CD8-positive, alpha-beta memory T cell (primary cell): ENCODE results near the gene PPP4R1. TPM values are rescaled to one million over a fixed set of nuclear protein-coding genes. Genes with fewer than 3 reads are reported as not detected.
"Not testable (repeated sequence)": the region's sequence is repeated elsewhere in the genome, so short reads cannot be mapped to it uniquely, and the experiment has no call there.

ENCODE experiments used
- CTCF ChIA-PET: fragments of 350-600 bp; sonication (Branson Sonifier 250); formaldehyde crosslinking; loops from one replicate; lab custom pipeline; 2021; ENCODE audit warnings: antibody characterized with exemption; lab: Charles Lee
- POLR2A ChIA-PET: fragments of 350-600 bp; sonication (Branson Sonifier 250); formaldehyde crosslinking; loops from one replicate; lab custom pipeline; 2021; ENCODE audit warnings: antibody characterized with exemption; lab: Charles Lee
- DNase-seq, 5 donors: peaks; one replicate each; pipeline versions ENCODE4 v3.0.0 to v3.0.0-alpha.2; 2020 to 2022; ENCODE audit warnings: mixed read lengths in 1 of 5
- H3K27ac ChIP-seq: one replicate; pipeline ENCODE4 v1.7.0; 2013; ENCODE audit warnings: low read depth, mild to moderate bottlenecking, low read length, moderate library complexity
- H3K27me3 ChIP-seq: 2 replicates; pipeline ENCODE4 v1.7.0; 2013; ENCODE audit warnings: low read length, mild to moderate bottlenecking; ENCODE audit not compliant: insufficient read depth, poor library complexity, severe bottlenecking
- H3K36me3 ChIP-seq: 2 replicates; pipeline ENCODE4 v1.7.0; 2013; ENCODE audit warnings: mild to moderate bottlenecking, low read length, moderate library complexity; ENCODE audit not compliant: insufficient read depth
- H3K4me1 ChIP-seq: 2 replicates; pipeline ENCODE4 v1.7.0; 2013; ENCODE audit warnings: mild to moderate bottlenecking, low read length, moderate library complexity; ENCODE audit not compliant: insufficient read depth
- H3K4me3 ChIP-seq: 2 replicates; pipeline ENCODE4 v1.7.0; 2013; ENCODE audit warnings: mild to moderate bottlenecking, low read length
- H3K9me3 ChIP-seq: 2 replicates; pipeline ENCODE4 v1.7.0; 2013; ENCODE audit warnings: mild to moderate bottlenecking, low read length
- H3K27ac Mint-ChIP-seq, 8 donors: one replicate each; pipeline ENCODE4 v1.8.0; 2020 to 2021; ENCODE audit warnings: mixed read lengths in 8 of 8, mild to moderate bottlenecking in 6 of 8, inconsistent platforms in 3 of 8, moderate library complexity in 3 of 8
- H3K27me3 Mint-ChIP-seq, 2 donors: one replicate each; pipeline ENCODE4 v1.8.0; 2020 to 2021; ENCODE audit warnings: mixed read lengths in 2 of 2, mild to moderate bottlenecking in 1 of 2, moderate library complexity in 1 of 2
- H3K36me3 Mint-ChIP-seq, 3 donors: one replicate each; pipeline ENCODE4 v1.8.0; 2020 to 2021; ENCODE audit warnings: mixed read lengths in 3 of 3, inconsistent platforms in 1 of 3, mild to moderate bottlenecking in 1 of 3
- H3K4me1 Mint-ChIP-seq, 3 donors: one replicate each; pipeline ENCODE4 v1.8.0; 2020 to 2021; ENCODE audit warnings: mixed read lengths in 3 of 3, inconsistent platforms in 1 of 3, mild to moderate bottlenecking in 1 of 3
- H3K4me3 Mint-ChIP-seq, 7 donors: one replicate each; pipeline ENCODE4 v1.8.0; 2020 to 2021; ENCODE audit warnings: mixed read lengths in 7 of 7, mild to moderate bottlenecking in 6 of 7, moderate library complexity in 4 of 7, inconsistent platforms in 2 of 7
- H3K9me3 Mint-ChIP-seq, 5 donors: one replicate each; pipeline ENCODE4 v1.8.0; 2020 to 2022; ENCODE audit warnings: mixed read lengths in 5 of 5, mild to moderate bottlenecking in 3 of 5, moderate library complexity in 2 of 5, inconsistent platforms in 1 of 5
- polyA plus RNA-seq: library from polyadenylated mRNA; unstranded; fragments of 300-500 nt; fragmentation: Illumina TruSeq; gene quantifications from one replicate; pipeline ENCODE4 v1.2.3, GENCODE V29; 2021
- total RNA-seq, 2 experiments: library from RNA; stranded (reverse); gene quantifications; one replicate each; pipeline ENCODE4 v1.2.3, GENCODE V29; 2021

The PPP4R1 gene
- total and polyA plus RNA-seq, 3 experiments from 2014 or later: 17.2 to 59.9 (median 58.4) TPM

DNA sequence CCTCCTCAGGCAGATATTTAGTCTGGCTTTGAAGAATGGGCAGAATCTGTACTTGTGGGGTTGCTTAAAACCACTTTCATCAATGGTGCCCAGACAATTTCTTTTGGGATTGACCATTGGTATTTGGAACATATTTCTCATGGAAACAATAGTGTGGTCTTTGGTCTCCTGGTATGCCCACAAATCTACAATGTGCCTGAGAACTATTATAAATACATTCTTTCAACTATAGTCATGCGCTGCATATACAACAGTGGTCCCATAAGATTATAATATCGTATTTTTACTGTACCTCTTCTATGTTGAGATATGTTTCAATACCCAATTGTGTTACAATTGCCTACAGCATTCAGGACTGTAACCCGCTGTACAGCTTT, 34.8 kb upstream of the PPP4R1 start:
- Mint-ChIP-seq H3K27me3 (peaks cover 5 to 10% of the 10 kb centered on the region in 2 donors), H3K27ac (no peak overlapping the region), H3K9me3 (no peaks in the 10 kb centered on the region), H3K4me1 (no peaks in the 10 kb centered on the region), H3K4me3 (no peak overlapping the region), H3K36me3 (no peaks in the 10 kb centered on the region)
- no peak overlapping the region for H3K27ac ChIP-seq
- CTCF ChIA-PET: no interaction called here
- no peaks in the 10 kb centered on the region for H3K27me3 ChIP-seq
- no peaks in the 10 kb centered on the region for H3K9me3 ChIP-seq
- POLR2A ChIA-PET: no interaction called here
- DNase-seq: no peak
- no peak overlapping the region for H3K4me3 ChIP-seq
- H3K4me1 ChIP-seq: no peaks in the 10 kb centered on the region
- no peaks in the 10 kb centered on the region for H3K36me3 ChIP-seq

DNA sequence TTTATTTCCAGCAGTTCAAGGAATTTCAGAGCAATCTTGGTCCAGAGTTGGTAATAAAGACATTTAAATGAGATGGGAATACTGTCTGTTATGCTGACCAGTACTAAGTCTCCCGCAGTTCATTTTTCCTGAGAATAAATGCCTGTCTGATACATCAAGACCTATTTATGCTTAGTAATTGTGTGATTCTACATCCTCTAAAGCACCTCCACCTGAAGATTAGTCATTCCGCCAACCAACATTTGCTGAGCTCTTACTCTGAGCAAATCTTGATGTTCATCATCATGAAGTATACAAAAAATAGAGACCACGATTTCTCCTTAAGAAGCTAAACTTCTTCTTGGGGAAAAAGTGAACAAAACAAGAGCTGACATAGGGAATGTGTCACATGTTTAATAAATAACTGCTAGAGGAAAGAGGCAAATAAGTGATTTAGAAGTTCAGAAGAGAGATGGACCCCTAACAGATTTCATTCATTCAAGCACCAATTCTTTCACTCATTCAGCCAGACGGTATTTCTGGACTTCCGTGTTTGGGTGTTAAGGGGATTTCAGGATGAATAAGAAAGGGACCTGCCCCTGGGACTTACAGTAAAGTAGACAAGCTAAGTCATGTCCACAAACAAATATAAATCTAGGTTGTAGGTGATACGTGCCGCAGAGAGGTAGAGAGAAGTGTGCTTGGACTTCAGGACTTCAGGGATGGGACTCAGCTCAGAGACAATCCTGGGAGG, 34.2 kb upstream of the PPP4R1 start:
- Mint-ChIP-seq H3K27ac (no peak overlapping the region), H3K9me3 (no peaks in the 10 kb centered on the region), H3K36me3 (no peaks in the 10 kb centered on the region), H3K4me1 (no peaks in the 10 kb centered on the region), H3K4me3 (no peak overlapping the region), H3K27me3 (peaks cover 3 to 10% of the 10 kb centered on the region in 2 donors)
- Histone ChIP-seq H3K4me3 (no peak overlapping the region), H3K4me1 (no peaks in the 10 kb centered on the region), H3K27me3 (no peaks in the 10 kb centered on the region), H3K27ac (no peak overlapping the region), H3K36me3 (no peaks in the 10 kb centered on the region), H3K9me3 (no peaks in the 10 kb centered on the region)
- DNase-seq: no peak
- ChIA-PET POLR2A (no interaction called here), CTCF (no interaction called here)

DNA sequence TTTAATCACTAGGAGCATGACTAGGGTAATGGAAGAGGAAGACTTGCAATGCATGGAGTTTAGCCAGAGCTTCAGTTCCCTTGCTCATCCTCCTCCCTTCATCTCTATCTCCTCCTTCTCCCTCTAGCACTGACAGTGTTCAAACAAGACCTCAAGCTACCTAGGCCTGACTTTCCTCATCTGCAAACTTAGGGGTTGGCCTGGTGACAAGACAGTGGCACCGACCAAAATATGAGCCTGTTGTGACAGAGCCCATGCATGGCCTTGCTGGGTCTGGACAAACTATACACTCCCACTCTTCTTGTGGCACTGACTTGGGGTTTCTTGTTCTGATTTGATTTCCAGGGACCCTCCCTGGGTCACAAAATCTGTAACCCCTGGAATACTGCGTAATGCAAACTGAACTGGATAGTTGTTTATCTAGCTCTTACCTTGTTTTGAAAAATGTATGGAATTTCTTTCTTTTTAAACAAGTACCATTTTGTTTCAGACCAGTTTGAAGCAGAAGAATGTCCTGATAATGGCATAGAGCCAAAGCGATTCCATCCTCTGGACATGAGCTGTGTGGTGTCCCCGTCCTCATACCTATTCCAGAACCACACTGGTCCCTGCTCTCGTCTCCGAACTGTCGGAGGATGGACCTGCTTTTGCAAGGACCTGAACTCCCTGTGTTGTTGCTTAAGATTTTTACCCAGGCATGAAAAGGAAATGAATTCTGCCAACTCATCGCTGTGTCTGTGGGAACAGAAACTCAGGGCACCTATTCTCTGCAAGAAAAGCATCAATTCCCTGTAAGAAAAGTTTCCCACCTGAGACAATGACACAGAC, 33.4 kb upstream of the PPP4R1 start:
- Mint-ChIP-seq H3K4me3 (no peak overlapping the region), H3K4me1 (no peaks in the 10 kb centered on the region), H3K9me3 (no peaks in the 10 kb centered on the region), H3K36me3 (no peaks in the 10 kb centered on the region), H3K27me3 (peaks cover 0 to 10% of the 10 kb centered on the region in 2 donors), H3K27ac (no peak overlapping the region)
- POLR2A ChIA-PET: no interaction called here
- no peaks in the 10 kb centered on the region for H3K27me3 ChIP-seq
- no peaks in the 10 kb centered on the region for H3K36me3 ChIP-seq
- no peak for DNase-seq
- no peaks in the 10 kb centered on the region for H3K4me1 ChIP-seq
- H3K9me3 ChIP-seq: no peaks in the 10 kb centered on the region
- no peak overlapping the region for H3K4me3 ChIP-seq
- CTCF ChIA-PET: no interaction called here
- no peak overlapping the region for H3K27ac ChIP-seq

DNA sequence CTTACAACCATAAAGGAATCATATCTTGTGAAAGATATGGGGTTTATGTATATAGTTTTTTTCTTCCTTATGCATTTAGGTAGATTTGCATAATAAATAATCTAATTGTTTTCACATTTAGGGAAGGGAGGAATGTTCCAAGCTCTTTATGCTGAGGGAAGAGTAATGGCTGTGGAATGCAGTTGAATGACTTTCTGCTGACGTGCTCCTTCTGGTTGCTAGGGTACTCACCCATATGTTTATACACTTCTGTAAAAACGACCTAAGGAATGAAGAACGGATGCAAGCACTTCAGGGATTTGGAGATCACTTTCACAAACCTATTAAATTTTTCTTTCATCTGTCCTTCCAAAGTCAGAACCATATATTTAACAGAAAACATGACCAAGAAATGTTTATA, 29.2 kb upstream of the PPP4R1 start:
- no peaks in the 10 kb centered on the region for H3K9me3 ChIP-seq
- Mint-ChIP-seq H3K27me3 (peaks cover 6 to 8% of the 10 kb centered on the region in 2 donors), H3K9me3 (no peaks in the 10 kb centered on the region), H3K4me3 (no peak overlapping the region), H3K4me1 (no peaks in the 10 kb centered on the region), H3K27ac (no peak overlapping the region), H3K36me3 (no peaks in the 10 kb centered on the region)
- DNase-seq: no peak
- H3K27ac ChIP-seq: no peak overlapping the region
- no peaks in the 10 kb centered on the region for H3K27me3 ChIP-seq
- ChIA-PET CTCF (no interaction called here), POLR2A (no interaction called here)
- H3K4me1 ChIP-seq: no peaks in the 10 kb centered on the region
- H3K36me3 ChIP-seq: no peaks in the 10 kb centered on the region
- H3K4me3 ChIP-seq: no peak overlapping the region

DNA sequence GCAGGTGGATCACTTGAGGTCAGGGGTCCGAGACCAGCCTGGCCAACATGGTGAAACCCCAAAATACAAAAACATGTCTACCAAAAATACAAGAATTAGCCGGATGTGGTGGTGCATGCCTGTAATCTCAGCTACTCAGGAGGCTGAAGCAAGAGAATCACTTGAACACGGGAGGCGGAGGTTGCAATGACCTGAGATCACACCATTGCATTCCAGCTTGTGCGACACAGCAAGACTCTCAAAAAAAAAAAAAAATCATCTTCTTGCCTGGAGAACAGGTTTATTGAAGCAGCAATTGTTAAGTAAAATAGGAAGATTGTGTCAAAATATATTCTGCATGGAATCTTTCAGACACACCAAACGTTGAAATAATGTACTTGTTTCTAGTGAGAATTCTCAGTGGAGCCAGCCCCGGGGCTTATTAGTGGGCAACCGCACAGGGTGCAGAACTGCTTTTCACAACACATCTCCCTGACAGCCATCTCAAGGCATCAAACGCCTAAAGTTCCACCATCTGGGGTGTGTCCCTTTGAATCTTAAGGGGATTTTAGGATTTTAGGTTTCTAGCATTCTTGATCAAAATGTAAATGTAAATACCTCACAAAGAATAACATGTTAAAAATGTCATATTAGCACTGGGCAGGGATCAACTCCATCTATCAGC, 28.6 kb upstream of the PPP4R1 start:
- Histone ChIP-seq H3K36me3 (no peaks in the 10 kb centered on the region), H3K27ac (no peak overlapping the region), H3K27me3 (no peaks in the 10 kb centered on the region), H3K9me3 (no peaks in the 10 kb centered on the region), H3K4me3 (no peak overlapping the region), H3K4me1 (no peaks in the 10 kb centered on the region)
- Mint-ChIP-seq H3K36me3 (no peaks in the 10 kb centered on the region), H3K27ac (no peak overlapping the region), H3K4me1 (no peaks in the 10 kb centered on the region), H3K4me3 (no peak overlapping the region), H3K9me3 (no peaks in the 10 kb centered on the region), H3K27me3 (peaks cover 5 to 8% of the 10 kb centered on the region in 2 donors)
- no peak for DNase-seq
- ChIA-PET CTCF (no interaction called here), POLR2A (no interaction called here)

DNA sequence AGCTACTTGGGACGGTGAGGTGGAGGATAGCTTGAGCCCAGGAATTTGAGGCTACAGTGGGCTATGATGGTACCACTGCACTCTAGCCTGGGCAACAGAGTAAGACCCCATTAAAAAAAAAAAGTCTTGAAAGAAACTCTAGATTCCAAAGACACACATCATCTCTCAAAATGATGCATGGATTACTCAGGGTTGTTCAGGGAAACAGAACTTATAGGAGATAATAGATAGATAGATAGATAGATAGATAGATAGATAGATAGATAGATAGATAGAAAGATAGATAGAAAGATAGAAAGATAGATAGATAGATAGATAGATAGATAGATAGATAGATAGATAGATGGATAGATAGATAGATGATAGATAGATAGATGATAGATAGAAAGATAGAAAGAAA, 26.7 kb upstream of the PPP4R1 start:
- H3K9me3 Mint-ChIP-seq, H3K27me3 ChIP-seq, DNase-seq, CTCF ChIA-PET, H3K4me1 ChIP-seq, POLR2A ChIA-PET, H3K36me3 Mint-ChIP-seq, H3K4me3 Mint-ChIP-seq, H3K27ac ChIP-seq, H3K27ac Mint-ChIP-seq, H3K9me3 ChIP-seq, H3K4me3 ChIP-seq, H3K4me1 Mint-ChIP-seq, H3K36me3 ChIP-seq: not testable (repeated sequence)
- H3K27me3 Mint-ChIP-seq: peaks cover 9 to 12% of the 10 kb centered on the region in 2 donors

DNA sequence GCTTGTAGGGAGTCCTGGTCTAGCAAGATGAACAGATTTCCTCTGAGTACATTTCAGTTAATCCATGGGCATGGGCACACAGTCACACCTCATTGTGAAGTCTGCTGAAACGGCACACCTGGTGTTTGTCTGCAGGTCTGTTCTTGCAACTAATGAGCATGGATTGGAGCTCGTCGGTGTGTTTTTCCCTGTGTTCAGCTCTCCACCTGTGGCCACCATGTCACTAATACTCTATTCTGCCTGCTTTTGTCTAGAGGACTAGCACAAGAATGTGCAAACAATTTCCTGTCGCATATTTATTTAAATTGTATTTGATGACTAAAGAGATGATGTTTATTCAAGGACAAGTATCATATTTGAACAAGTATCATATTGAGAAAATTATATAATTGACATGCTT, 24.5 kb upstream of the PPP4R1 start:
- Mint-ChIP-seq H3K36me3 (no peaks in the 10 kb centered on the region), H3K27ac (no peak overlapping the region), H3K27me3 (peaks cover 9 to 12% of the 10 kb centered on the region in 2 donors), H3K4me3 (no peak overlapping the region), H3K9me3 (no peaks in the 10 kb centered on the region), H3K4me1 (no peaks in the 10 kb centered on the region)
- H3K27me3 ChIP-seq: no peaks in the 10 kb centered on the region
- H3K27ac ChIP-seq: no peak overlapping the region
- no peaks in the 10 kb centered on the region for H3K4me1 ChIP-seq
- ChIA-PET CTCF (no interaction called here), POLR2A (no interaction called here)
- H3K4me3 ChIP-seq: no peak overlapping the region
- DNase-seq: no peak
- H3K36me3 ChIP-seq: no peaks in the 10 kb centered on the region
- no peaks in the 10 kb centered on the region for H3K9me3 ChIP-seq
